Muscle of leg (tissue), 16 donors: Measurements from ENCODE around the gene SIRPB1. TPM values are rescaled to one million over a fixed set of nuclear protein-coding genes. Genes with fewer than 3 reads are reported as not detected.
A peak's percentile ranks its signal among the peaks of the same experiment; 100 is the strongest.

Source experiments
- DNase-seq: peaks from one replicate; pipeline ENCODE4 v3.0.0; 2013
- H3K27ac ChIP-seq: one replicate; pipeline ENCODE4 v1.5.1; 2013; ENCODE audit warnings: mild to moderate bottlenecking, low read length, control low read depth
- H3K27me3 ChIP-seq: one replicate; pipeline ENCODE4 v1.6.1; 2013; ENCODE audit warnings: low read length; ENCODE audit not compliant: control insufficient read depth, insufficient read depth
- H3K36me3 ChIP-seq: one replicate; pipeline ENCODE4 v1.6.1; 2013; ENCODE audit warnings: low read length; ENCODE audit not compliant: control insufficient read depth, insufficient read depth
- H3K4me1 ChIP-seq: one replicate; pipeline ENCODE4 v1.6.1; 2013; ENCODE audit warnings: low read length; ENCODE audit not compliant: control insufficient read depth, insufficient read depth
- H3K4me3 ChIP-seq: one replicate; pipeline ENCODE4 v1.5.1; 2013; ENCODE audit warnings: low read length, control low read depth
- H3K9me3 ChIP-seq: replicated peaks from 2 replicates; pipeline ENCODE4 v1.6.1; 2013; ENCODE audit warnings: low read depth, low read length; ENCODE audit not compliant: control insufficient read depth
- WGBS: methylation state at CpG from one replicate; pipeline ENCODE4 v1.1.5; 2013; ENCODE audit warnings: missing lambda C conversion rate; ENCODE audit not compliant: insufficient coverage; 5-methylcytosine and 5-hydroxymethylcytosine counted together
- long read RNA-seq, 11 donors: transcript quantifications; one replicate each; lab custom pipeline, GENCODE V29; 2026
- polyA plus RNA-seq, 8 donors: library from polyadenylated mRNA; unstranded; fragments of 120-200 nt; gene quantifications; one replicate each; pipeline versions ENCODE4 v1.2.1 to v1.2.3, GENCODE V29; 2013; ENCODE audit warnings: inconsistent platforms in 1 of 8, low replicate concordance in 1 of 8; ENCODE audit not compliant: insufficient read length in 8 of 8, insufficient read depth in 1 of 8
- total RNA-seq: library from RNA; stranded (reverse); fragments of 120-200 nt; gene quantifications from one replicate; pipeline ENCODE4 v1.2.4, GENCODE V29; 2013

SIRPB1 gene
- 0.13 TPM for total RNA-seq
- 1 to 10 TPM in 5 of 8 donors, under 1 TPM in 3; 0.63 to 4.3 (median 1.9) TPM for polyA plus RNA-seq
- long read RNA-seq, donor 1, result 0 reads
- long read RNA-seq, donor 2, result 0 reads
- long read RNA-seq, donor 3, partial matches to known transcripts, result 53 of 59 reads
- long read RNA-seq, donor 3, other reads (novel, unspliced or antisense), result 6 of 59 reads
- long read RNA-seq, donor 4, result 0 reads
- long read RNA-seq, donor 5, partial matches to known transcripts, result 5 of 5 reads
- long read RNA-seq, donor 5, other reads (novel, unspliced or antisense), result 0 of 5 reads
- long read RNA-seq, donor 6, result 0 reads
- long read RNA-seq, donor 7, result 0 reads
- long read RNA-seq, donor 8, partial matches to known transcripts, result 0 of 1 reads
- long read RNA-seq, donor 8, other reads (novel, unspliced or antisense), result 0 of 1 reads
- long read RNA-seq, donor 9, result 0 reads
- long read RNA-seq, donor 10, result 0 reads
- long read RNA-seq, donor 11, result 0 reads

- H3K27me3 ChIP-seq, result no peaks in the 10 kb centered on the region
- H3K36me3 ChIP-seq, result no peaks in the 10 kb centered on the region
- peak; percentile 49 for DNase-seq
- peaks cover 4% of the 10 kb centered on the region for H3K9me3 ChIP-seq
- H3K4me1 ChIP-seq, result no peaks in the 10 kb centered on the region
- H3K27ac ChIP-seq, result no peak within 1 kb of the TSS
- WGBS, result 57% methylated on average over 5 of the region's 5 CpGs
- H3K4me3 ChIP-seq, result no peak within 1 kb of the TSS
These were observed at the start of gene SIRPB1 for GRCh38 chr20:1619861-1620444. Gene SIRPB1 (minus strand): TSS chr20:1620009. CDS start chr20:1619944, 65 bp downstream.

- no peaks in the 10 kb centered on the region for H3K36me3 ChIP-seq
- H3K4me1 ChIP-seq, result no peaks in the 10 kb centered on the region
- no peak overlapping the region for H3K4me3 ChIP-seq
- 76% methylated on average over 4 of the region's 5 CpGs for WGBS
- H3K27ac ChIP-seq, result no peak overlapping the region
- H3K27me3 ChIP-seq, result no peaks in the 10 kb centered on the region
- peak; percentile 12 for DNase-seq
- H3K9me3 ChIP-seq, result no peaks in the 10 kb centered on the region
These were observed 49.5 kb upstream of the SIRPB1 start for GRCh38 chr20:1669304-1669703.

- no peak for DNase-seq
- WGBS, result 38% methylated on average over 1 of the region's 1 CpG
- H3K27me3 ChIP-seq, result no peaks in the 10 kb centered on the region
- H3K9me3 ChIP-seq, result no peaks in the 10 kb centered on the region
- H3K27ac ChIP-seq, result no peak overlapping the region
- H3K4me1 ChIP-seq, result no peaks in the 10 kb centered on the region
- no peak overlapping the region for H3K4me3 ChIP-seq
- H3K36me3 ChIP-seq, result no peaks in the 10 kb centered on the region
These were observed 47.8 kb upstream of the SIRPB1 start for GRCh38 chr20:1667502-1668085.

- WGBS, result 65% methylated on average over 4 of the region's 5 CpGs
- no peak overlapping the region for H3K27ac ChIP-seq
- H3K27me3 ChIP-seq, result no peaks in the 10 kb centered on the region
- H3K4me3 ChIP-seq, result no peak overlapping the region
- no peaks in the 10 kb centered on the region for H3K36me3 ChIP-seq
- no peaks in the 10 kb centered on the region for H3K9me3 ChIP-seq
- H3K4me1 ChIP-seq, result no peaks in the 10 kb centered on the region
- no peak for DNase-seq
These were observed 47.0 kb upstream of the SIRPB1 start for GRCh38 chr20:1666802-1667201.

GRCh38 chr20:1665345-1665744 lies 45.5 kb upstream of the SIRPB1 start:
- Histone ChIP-seq H3K4me3 (no peak overlapping the region), H3K4me1 (no peaks in the 10 kb centered on the region), H3K9me3 (no peaks in the 10 kb centered on the region), H3K27me3 (no peaks in the 10 kb centered on the region), H3K27ac (no peak overlapping the region), H3K36me3 (no peaks in the 10 kb centered on the region)
- no peak for DNase-seq
- WGBS, result no CpG with 5 or more reads among the region's 3 CpGs

GRCh38 chr20:1664911-1665310 lies 45.1 kb upstream of the SIRPB1 start:
- no peaks in the 10 kb centered on the region for H3K36me3 ChIP-seq
- H3K4me1 ChIP-seq, result no peaks in the 10 kb centered on the region
- H3K4me3 ChIP-seq, result no peak overlapping the region
- no peaks in the 10 kb centered on the region for H3K27me3 ChIP-seq
- no peaks in the 10 kb centered on the region for H3K9me3 ChIP-seq
- H3K27ac ChIP-seq, result no peak overlapping the region
- DNase-seq, result no peak
- 66% methylated on average over 2 of the region's 5 CpGs for WGBS

- Histone ChIP-seq H3K36me3 (no peaks in the 10 kb centered on the region), H3K4me3 (no peak overlapping the region), H3K9me3 (no peaks in the 10 kb centered on the region), H3K27ac (no peak overlapping the region), H3K27me3 (no peaks in the 10 kb centered on the region), H3K4me1 (no peaks in the 10 kb centered on the region)
- no peak for DNase-seq
- WGBS, result 100% methylated on average over 1 of the region's 2 CpGs
These were observed 44.1 kb upstream of the SIRPB1 start for GRCh38 chr20:1663917-1664316.

DNA sequence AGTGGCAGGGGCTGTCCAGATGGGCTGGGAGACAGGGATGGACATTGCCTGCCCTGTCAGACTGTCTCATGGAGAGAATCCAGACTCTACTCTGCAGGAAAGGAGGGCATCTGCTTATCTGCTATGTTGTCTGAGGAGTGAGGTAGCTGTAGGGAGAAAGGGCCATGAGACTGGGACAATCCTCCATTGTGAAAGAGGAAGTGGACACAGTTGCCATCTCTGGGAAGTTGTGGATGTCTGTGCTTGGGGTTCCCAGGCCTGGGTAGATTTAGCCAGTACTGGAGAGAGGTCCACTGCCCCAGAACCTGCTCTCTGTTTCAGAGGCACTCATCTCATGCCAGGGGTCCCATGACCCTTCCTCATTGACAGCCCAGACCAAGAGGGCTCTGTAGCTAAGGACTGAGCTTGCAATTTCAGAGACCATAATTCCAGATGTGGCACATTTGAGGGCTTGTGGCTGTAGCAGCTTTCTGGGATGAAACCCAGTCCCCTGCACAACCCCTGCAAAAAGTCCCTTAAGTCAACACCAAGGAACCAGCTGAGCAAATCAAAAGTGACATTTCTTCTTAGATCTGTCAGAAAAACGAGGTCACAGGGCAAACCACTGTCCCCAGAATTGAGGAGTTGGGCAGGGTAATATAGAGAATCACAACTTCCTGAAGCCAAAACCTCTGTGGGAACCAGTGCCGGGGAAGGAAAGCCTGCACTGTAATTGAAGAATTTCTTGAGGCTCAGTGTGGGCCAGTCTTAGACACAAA lies 41.9 kb upstream of the SIRPB1 start:
- H3K36me3 ChIP-seq, result no peaks in the 10 kb centered on the region
- peaks cover 3% of the 10 kb centered on the region for H3K27me3 ChIP-seq
- no peaks in the 10 kb centered on the region for H3K4me1 ChIP-seq
- no CpG with 5 or more reads among the region's 2 CpGs for WGBS
- no peak overlapping the region for H3K4me3 ChIP-seq
- H3K9me3 ChIP-seq, result no peaks in the 10 kb centered on the region
- peak; percentile 3 for DNase-seq
- no peak overlapping the region for H3K27ac ChIP-seq

GRCh38 chr20:1660246-1660645 lies 40.4 kb upstream of the SIRPB1 start:
- DNase-seq, result no peak
- no peaks in the 10 kb centered on the region for H3K36me3 ChIP-seq
- H3K27me3 ChIP-seq, result peaks cover 3% of the 10 kb centered on the region
- WGBS, result no CpG with 5 or more reads among the region's 2 CpGs
- H3K9me3 ChIP-seq, result no peaks in the 10 kb centered on the region
- no peak overlapping the region for H3K4me3 ChIP-seq
- no peaks in the 10 kb centered on the region for H3K4me1 ChIP-seq
- H3K27ac ChIP-seq, result no peak overlapping the region
